Loucy (cell line): ENCODE measurements around the gene TOMM20.

ENCODE experiments used
- EZH2phosphoT487 ChIP-seq: fragments of 200-600 bp; IDR thresholded peaks from 2 replicates; pipeline ENCODE4 v1.6.1; 2018; ENCODE audit warnings: antibody characterized with exemption, mild to moderate bottlenecking, moderate library complexity, borderline replicate concordance
- TF ChIP-seq, protein P1 (sequence below): fragments of 200-600 bp; sonication (generic); conservative IDR thresholded peaks from 2 replicates; pipeline ENCODE4 v1.5.1; 2014; ENCODE audit warnings: mild to moderate bottlenecking, antibody characterized with exemption, low read length

DNA sequence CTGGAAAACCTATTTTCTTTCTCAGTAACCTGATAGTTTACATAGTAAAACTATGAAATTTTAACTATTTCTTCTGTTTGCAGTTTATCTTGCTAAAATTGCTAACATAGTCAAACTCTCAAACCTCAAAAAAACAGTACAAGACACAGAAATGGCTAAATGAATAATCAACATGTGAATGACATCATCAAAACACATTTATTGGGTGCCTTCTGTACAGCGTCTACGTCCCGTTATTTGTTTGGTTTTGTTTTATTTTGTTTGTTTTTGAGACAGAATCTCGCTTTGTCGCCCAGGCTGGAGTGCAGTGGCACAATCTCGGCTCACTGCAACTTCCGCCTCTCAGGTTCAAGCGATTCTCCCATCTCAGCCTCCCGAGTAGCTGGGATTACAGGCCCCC lies 21.2 kb upstream of the TOMM20 start:
- TF ChIP-seq, protein P1, sequence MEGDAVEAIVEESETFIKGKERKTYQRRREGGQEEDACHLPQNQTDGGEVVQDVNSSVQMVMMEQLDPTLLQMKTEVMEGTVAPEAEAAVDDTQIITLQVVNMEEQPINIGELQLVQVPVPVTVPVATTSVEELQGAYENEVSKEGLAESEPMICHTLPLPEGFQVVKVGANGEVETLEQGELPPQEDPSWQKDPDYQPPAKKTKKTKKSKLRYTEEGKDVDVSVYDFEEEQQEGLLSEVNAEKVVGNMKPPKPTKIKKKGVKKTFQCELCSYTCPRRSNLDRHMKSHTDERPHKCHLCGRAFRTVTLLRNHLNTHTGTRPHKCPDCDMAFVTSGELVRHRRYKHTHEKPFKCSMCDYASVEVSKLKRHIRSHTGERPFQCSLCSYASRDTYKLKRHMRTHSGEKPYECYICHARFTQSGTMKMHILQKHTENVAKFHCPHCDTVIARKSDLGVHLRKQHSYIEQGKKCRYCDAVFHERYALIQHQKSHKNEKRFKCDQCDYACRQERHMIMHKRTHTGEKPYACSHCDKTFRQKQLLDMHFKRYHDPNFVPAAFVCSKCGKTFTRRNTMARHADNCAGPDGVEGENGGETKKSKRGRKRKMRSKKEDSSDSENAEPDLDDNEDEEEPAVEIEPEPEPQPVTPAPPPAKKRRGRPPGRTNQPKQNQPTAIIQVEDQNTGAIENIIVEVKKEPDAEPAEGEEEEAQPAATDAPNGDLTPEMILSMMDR: no peak
- TF ChIP-seq EZH2phosphoT487: no peak
